Choroid plexus epithelial cell (primary cell): ENCODE results near the gene FRS3.

ENCODE experiments used
- DNase-seq: peaks from one replicate; pipeline ENCODE4 v3.0.0-alpha.2; 2010; ENCODE audit warnings: low read depth
- H3K4me3 ChIP-seq: 2 replicates; pipeline ENCODE4 v1.5.1; 2011; ENCODE audit warnings: low read depth, mild to moderate bottlenecking, control low read depth, low read length, moderate library complexity
- TF ChIP-seq, protein P1 (sequence below): conservative IDR thresholded peaks from 2 replicates; pipeline ENCODE4 v1.5.1; 2011; ENCODE audit warnings: low read depth, mild to moderate bottlenecking, control low read depth, inconsistent platforms, low read length, moderate library complexity

FRS3 gene

DNA sequence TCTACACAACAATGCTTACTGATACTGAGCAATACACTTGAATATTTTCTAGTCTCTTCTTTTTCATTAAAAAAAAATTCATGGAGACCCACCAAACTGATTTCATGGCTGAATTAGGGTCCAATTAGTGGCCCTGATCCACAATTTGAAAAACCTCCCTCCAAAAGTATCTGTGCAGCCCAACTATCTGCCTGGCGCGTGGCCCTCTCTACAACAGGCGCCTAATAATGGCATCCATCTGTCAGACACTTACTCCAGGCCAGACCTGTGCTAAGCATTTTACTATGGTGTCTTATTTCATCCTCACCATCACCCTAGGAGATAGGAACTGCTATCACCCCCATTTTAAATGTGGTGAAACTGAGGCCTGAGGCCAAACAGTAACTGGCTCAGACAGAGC, 58.3 kb downstream of the FRS3 start:
- TF ChIP-seq, protein P1, sequence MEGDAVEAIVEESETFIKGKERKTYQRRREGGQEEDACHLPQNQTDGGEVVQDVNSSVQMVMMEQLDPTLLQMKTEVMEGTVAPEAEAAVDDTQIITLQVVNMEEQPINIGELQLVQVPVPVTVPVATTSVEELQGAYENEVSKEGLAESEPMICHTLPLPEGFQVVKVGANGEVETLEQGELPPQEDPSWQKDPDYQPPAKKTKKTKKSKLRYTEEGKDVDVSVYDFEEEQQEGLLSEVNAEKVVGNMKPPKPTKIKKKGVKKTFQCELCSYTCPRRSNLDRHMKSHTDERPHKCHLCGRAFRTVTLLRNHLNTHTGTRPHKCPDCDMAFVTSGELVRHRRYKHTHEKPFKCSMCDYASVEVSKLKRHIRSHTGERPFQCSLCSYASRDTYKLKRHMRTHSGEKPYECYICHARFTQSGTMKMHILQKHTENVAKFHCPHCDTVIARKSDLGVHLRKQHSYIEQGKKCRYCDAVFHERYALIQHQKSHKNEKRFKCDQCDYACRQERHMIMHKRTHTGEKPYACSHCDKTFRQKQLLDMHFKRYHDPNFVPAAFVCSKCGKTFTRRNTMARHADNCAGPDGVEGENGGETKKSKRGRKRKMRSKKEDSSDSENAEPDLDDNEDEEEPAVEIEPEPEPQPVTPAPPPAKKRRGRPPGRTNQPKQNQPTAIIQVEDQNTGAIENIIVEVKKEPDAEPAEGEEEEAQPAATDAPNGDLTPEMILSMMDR, result no peak
- H3K4me3 ChIP-seq, result no peak overlapping the region
- DNase-seq, result no peak

DNA sequence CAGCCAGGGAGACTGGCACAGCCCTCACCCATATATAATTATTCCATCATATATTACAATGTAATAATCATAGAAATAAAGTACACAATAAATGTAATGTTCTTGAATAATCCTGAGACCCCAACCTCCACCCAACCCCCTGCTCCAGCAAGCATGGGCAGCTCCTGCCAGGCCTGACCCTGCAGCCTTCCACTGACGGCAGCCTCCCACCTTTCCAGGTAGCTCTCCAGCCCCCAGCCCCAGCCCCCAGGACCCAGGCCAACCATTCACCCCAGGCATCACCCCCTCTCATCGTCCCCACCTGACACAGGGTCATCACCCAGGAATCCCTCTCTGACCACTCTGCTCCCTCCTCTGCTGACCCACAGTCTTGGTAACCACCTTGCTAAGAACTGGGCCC, 58.9 kb downstream of the FRS3 start:
- H3K4me3 ChIP-seq, result no peak overlapping the region
- TF ChIP-seq, protein P1, result no peak
- no peak for DNase-seq

DNA sequence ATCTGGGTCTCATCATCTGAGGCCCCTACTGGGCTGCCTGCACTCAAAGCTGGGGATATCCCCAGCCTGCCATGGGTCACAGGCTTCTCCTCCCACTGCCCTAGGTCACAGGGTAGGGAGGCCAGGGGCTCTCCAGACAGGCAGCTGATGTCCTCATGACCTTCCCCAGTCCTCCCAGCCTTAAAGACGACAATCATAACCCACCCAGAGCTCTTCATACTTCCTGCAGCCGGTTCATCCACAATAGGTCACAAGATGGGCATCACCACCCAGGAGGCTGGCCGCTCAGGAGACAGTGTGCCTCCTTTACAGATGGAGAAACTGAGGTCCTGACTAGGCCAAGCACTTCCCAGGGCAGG, 59.5 kb downstream of the FRS3 start:
- H3K4me3 ChIP-seq, result no peak overlapping the region
- no peak for DNase-seq
- TF ChIP-seq, protein P1, result no peak
